CD4-positive, alpha-beta T cell (primary cell): ENCODE data around the gene CAMTA1. TPM values are rescaled to one million over a fixed set of nuclear protein-coding genes. Genes with fewer than 3 reads are reported as not detected.

Experiments used
- ATAC-seq: fragments of 200-7000 bp; cut with Tn5 transposase; one replicate; pipeline ENCODE4 v1.10.0; 2022; ENCODE audit warnings: mild to moderate bottlenecking; ENCODE audit not compliant: poor library complexity
- CTCF ChIA-PET: fragments of 350-600 bp; sonication (Branson Sonifier 250); formaldehyde crosslinking; loops from one replicate; lab custom pipeline; 2021; ENCODE audit warnings: antibody characterized with exemption, inconsistent platforms; lab: Charles Lee
- POLR2A ChIA-PET: fragments of 350-600 bp; sonication (Branson Sonifier 250); formaldehyde crosslinking; loops from one replicate; lab custom pipeline; 2021; ENCODE audit warnings: antibody characterized with exemption, inconsistent platforms; lab: Charles Lee
- DNase-seq, 14 experiments: peaks; one replicate each; pipeline ENCODE4 v3.0.0-alpha.2; 2013 to 2020; ENCODE audit warnings: mixed read lengths in 2 of 14
- H3K27ac ChIP-seq, 2 donors: one replicate each; pipeline versions ENCODE4 v1.5.1 to v1.7.0; 2013; ENCODE audit warnings: low read length in 2 of 2, low read depth in 1 of 2, mild to moderate bottlenecking in 1 of 2
- H3K27me3 ChIP-seq, 2 experiments: 1 replicate in 1 of 2; 2 replicates in 1 of 2; pipeline versions ENCODE4 v1.6.1 to v1.7.0; 2013; ENCODE audit warnings: low read length in 2 of 2, control low read depth in 1 of 2, mild to moderate bottlenecking in 1 of 2, moderate library complexity in 1 of 2; ENCODE audit not compliant: insufficient read depth in 2 of 2, control insufficient read depth in 1 of 2
- H3K36me3 ChIP-seq: one replicate; pipeline ENCODE4 v1.6.1; 2013; ENCODE audit warnings: low read length, control low read depth; ENCODE audit not compliant: insufficient read depth
- H3K4me1 ChIP-seq: one replicate; pipeline ENCODE4 v1.6.1; 2013; ENCODE audit warnings: low read length, control low read depth; ENCODE audit not compliant: insufficient read depth
- H3K4me3 ChIP-seq: one replicate; pipeline ENCODE4 v1.5.1; 2013; ENCODE audit warnings: mild to moderate bottlenecking, low read length, moderate library complexity
- H3K9me3 ChIP-seq, 2 experiments: 1 replicate in 1 of 2; 2 replicates in 1 of 2; pipeline versions ENCODE4 v1.6.1 to v1.7.0; 2013; ENCODE audit warnings: low read length in 2 of 2, mild to moderate bottlenecking in 2 of 2, control low read depth in 1 of 2, moderate library complexity in 1 of 2; ENCODE audit not compliant: control insufficient read depth in 1 of 2, insufficient read depth in 1 of 2
- H3K27ac Mint-ChIP-seq: one replicate; pipeline ENCODE4 v1.8.0; 2020; ENCODE audit warnings: mixed read lengths
- H3K27me3 Mint-ChIP-seq: one replicate; pipeline ENCODE4 v1.8.0; 2021; ENCODE audit warnings: mixed read lengths
- H3K36me3 Mint-ChIP-seq: one replicate; pipeline ENCODE4 v1.8.0; 2021; ENCODE audit warnings: low read depth, mixed read lengths
- H3K4me1 Mint-ChIP-seq: one replicate; pipeline ENCODE4 v1.8.0; 2021; ENCODE audit warnings: low read depth, mixed read lengths
- H3K4me3 Mint-ChIP-seq: one replicate; pipeline ENCODE4 v1.8.0; 2020; ENCODE audit warnings: mild to moderate bottlenecking, mixed read lengths
- H3K9me3 Mint-ChIP-seq: one replicate; pipeline ENCODE4 v1.8.0; 2020; ENCODE audit warnings: mixed read lengths
- intact Hi-C, 2 experiments: fragments of 100-400 bp; cut with DNase I in 1 of 2; cut with micrococcal nuclease in 1 of 2; formaldehyde crosslinking; loops; one replicate each; pipeline versions ENCODE4 v1.15.1 to v1.9.0; 2023 to 2025; cut with DNase I, micrococcal nuclease
- total RNA-seq, 174 experiments: library from RNA in 2 of 174; stranded (reverse) in 2 of 174; gene quantifications; one replicate each; pipeline ENCODE4 v1.2.3 and lab custom pipeline; 2021 to 2026
- TF ChIP-seq, protein P1 (sequence below): fragments of 200-600 bp; IDR thresholded peaks from one replicate; pipeline ENCODE4 v1.8.0; 2022; ENCODE audit warnings: antibody characterized with exemption, mild to moderate bottlenecking

Gene CAMTA1
- total RNA-seq, 2 experiments from 2014 or later: 38.6 to 39.3 TPM

DNA sequence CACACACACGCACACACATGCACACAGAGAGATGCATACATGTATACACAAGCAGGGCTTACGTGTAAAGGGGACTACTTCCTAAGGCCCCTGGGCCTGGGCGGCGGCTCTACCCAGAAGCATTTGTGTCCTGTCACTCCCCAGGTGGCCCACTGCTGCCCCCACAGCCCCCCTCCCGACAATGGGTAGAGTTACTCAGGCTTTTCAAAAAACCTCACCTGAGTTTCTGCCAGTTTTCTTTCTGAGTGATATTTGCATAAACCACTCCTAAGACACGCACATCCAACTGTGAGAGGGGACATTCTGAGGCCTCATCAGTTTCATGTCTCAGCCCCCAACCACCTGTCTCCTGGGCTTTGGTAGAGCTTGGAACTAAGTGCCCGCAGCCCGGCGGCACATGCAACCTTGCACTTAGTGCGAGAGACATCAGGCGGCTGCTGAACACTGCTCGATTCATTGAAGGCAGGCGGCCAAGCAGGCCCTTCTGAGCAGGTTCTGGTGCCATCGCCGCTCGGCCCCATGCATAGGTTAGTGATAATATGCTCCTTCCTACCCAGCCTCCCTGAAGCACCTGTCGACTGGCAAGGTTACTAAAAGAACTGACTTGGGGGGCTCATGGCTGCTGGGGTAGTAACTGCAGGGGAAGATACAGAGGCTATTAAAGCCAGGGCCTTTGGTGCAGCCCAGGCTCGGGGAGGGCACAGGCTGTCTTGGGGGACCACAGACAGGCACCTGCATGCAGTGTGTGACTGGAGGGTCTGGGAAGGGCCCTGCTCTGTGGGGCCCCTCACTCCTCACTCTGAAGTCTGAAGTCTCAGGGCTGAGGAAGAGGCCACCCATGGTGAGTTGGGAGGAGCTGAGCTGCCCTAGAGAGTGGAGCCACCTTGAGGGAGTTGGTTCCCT, 621.6 kb downstream of the CAMTA1 start:
- Mint-ChIP-seq H3K9me3 (no peaks in the 10 kb centered on the region), H3K27ac (no peak overlapping the region), H3K4me1 (no peaks in the 10 kb centered on the region), H3K36me3 (no peaks in the 10 kb centered on the region), H3K27me3 (peaks cover 17% of the 10 kb centered on the region), H3K4me3 (no peak overlapping the region)
- no peak for ATAC-seq
- intact Hi-C loops: no loop called here
- no peak overlapping the region for H3K4me3 ChIP-seq
- POLR2A ChIA-PET: no interaction called here
- no peaks in the 10 kb centered on the region for H3K36me3 ChIP-seq
- TF ChIP-seq, protein P1, sequence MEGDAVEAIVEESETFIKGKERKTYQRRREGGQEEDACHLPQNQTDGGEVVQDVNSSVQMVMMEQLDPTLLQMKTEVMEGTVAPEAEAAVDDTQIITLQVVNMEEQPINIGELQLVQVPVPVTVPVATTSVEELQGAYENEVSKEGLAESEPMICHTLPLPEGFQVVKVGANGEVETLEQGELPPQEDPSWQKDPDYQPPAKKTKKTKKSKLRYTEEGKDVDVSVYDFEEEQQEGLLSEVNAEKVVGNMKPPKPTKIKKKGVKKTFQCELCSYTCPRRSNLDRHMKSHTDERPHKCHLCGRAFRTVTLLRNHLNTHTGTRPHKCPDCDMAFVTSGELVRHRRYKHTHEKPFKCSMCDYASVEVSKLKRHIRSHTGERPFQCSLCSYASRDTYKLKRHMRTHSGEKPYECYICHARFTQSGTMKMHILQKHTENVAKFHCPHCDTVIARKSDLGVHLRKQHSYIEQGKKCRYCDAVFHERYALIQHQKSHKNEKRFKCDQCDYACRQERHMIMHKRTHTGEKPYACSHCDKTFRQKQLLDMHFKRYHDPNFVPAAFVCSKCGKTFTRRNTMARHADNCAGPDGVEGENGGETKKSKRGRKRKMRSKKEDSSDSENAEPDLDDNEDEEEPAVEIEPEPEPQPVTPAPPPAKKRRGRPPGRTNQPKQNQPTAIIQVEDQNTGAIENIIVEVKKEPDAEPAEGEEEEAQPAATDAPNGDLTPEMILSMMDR: no peak
- no peak for DNase-seq
- no peaks in the 10 kb centered on the region for H3K4me1 ChIP-seq
- H3K9me3 ChIP-seq: peaks cover 0 to 9% of the 10 kb centered on the region in 2 experiments
- H3K27me3 ChIP-seq: no peaks in the 10 kb centered on the region
- CTCF ChIA-PET: no interaction called here
- H3K27ac ChIP-seq: no peak overlapping the region

DNA sequence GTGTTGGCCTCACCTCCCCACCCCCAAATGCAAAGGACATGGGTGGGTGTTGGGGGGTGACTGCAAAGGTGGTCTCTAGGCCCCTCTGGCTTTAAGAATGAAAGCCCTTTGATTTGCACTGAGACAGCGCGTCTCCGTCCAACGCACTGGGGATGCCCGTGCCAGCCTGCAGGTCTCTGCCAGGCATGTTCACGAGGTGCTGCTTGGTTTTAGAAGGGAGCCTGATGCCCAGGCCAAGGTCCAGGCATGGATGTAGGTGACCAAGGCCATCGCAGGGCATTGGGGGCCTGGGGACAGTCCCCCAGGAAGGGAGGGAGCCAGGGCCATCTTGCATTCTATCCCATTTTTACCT, 622.3 kb downstream of the CAMTA1 start:
- no peak overlapping the region for H3K4me3 ChIP-seq
- ChIA-PET POLR2A (no interaction called here), CTCF (no interaction called here)
- H3K27me3 Mint-ChIP-seq: peaks cover 12% of the 10 kb centered on the region
- no peaks in the 10 kb centered on the region for H3K27me3 ChIP-seq
- DNase-seq (no peak), ATAC-seq (no peak)
- TF ChIP-seq, protein P1: no peak
- H3K36me3 Mint-ChIP-seq: no peaks in the 10 kb centered on the region
- no peak overlapping the region for H3K4me3 Mint-ChIP-seq
- intact Hi-C loops: no loop called here
- H3K27ac Mint-ChIP-seq: no peak overlapping the region
- H3K4me1 ChIP-seq: no peaks in the 10 kb centered on the region
- H3K9me3 Mint-ChIP-seq: no peaks in the 10 kb centered on the region
- H3K27ac ChIP-seq: no peak overlapping the region
- no peaks in the 10 kb centered on the region for H3K4me1 Mint-ChIP-seq
- H3K36me3 ChIP-seq: no peaks in the 10 kb centered on the region
- peaks cover 0 to 9% of the 10 kb centered on the region in 2 experiments for H3K9me3 ChIP-seq

DNA sequence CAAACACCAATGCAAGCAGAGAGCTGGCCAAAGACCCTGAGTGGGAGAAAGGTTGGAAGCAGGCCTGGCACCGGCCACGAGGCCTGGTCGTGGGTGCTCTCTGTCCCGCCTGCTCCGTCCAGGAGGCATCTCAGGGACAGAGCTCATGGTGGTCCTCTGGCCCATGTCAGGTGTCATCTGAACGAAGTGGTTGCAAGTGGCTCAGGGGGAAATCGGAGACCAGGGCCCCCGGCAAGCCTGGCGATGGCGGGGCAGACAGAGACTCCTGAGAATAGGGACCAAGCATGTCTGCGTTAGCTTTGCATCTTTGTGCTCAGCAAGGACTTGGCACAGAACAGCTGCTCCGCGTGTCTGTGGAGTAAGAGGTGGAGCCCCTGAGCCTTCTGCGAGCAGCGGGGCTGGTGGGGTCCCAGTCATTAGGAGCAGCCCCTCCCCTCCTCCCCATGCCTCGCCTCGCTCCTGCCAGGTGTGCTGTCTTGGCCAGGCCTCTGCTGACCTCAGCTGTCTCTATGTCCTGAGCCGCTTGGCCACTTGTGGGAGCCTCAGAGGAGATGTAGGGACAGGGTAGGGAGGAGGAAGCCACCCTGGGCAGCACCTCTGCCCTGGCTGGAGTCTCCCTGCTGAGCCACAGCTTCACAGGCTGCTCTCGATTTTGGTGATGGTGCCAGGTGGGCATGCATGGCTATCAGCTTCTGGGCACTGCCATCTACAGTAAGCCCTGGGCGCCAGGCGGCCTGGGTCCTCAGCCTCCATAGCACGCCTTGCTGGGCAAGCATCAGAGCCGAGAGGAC, 622.9 kb downstream of the CAMTA1 start:
- no peaks in the 10 kb centered on the region for H3K4me1 Mint-ChIP-seq
- H3K9me3 Mint-ChIP-seq: no peaks in the 10 kb centered on the region
- peaks cover 9% of the 10 kb centered on the region for H3K27me3 Mint-ChIP-seq
- intact Hi-C loops: no loop called here
- H3K36me3 ChIP-seq: no peaks in the 10 kb centered on the region
- H3K4me3 ChIP-seq: no peak overlapping the region
- no peaks in the 10 kb centered on the region for H3K36me3 Mint-ChIP-seq
- no peak overlapping the region for H3K4me3 Mint-ChIP-seq
- ChIA-PET POLR2A (no interaction called here), CTCF (no interaction called here)
- ATAC-seq (no peak), DNase-seq (no peak)
- TF ChIP-seq, protein P1: no peak
- H3K27me3 ChIP-seq: no peaks in the 10 kb centered on the region
- no peaks in the 10 kb centered on the region for H3K4me1 ChIP-seq
- H3K27ac ChIP-seq: no peak overlapping the region
- peaks cover 0 to 9% of the 10 kb centered on the region in 2 experiments for H3K9me3 ChIP-seq
- no peak overlapping the region for H3K27ac Mint-ChIP-seq
